Parathyroid adenoma (tissue), 2 donors: ENCODE data around the gene GOLGA6L22.
"Not testable (repeated sequence)": the region's sequence is repeated elsewhere in the genome, so short reads cannot be mapped to it uniquely, and the experiment has no call there.

Experiments used
- H2AFZ ChIP-seq: fragments of 300-600 bp; sonication (generic); one replicate; pipeline ENCODE4 v1.7.0; 2017; ENCODE audit warnings: antibody characterized with exemption, mild to moderate bottlenecking
- H3K27ac ChIP-seq: fragments of 300-600 bp; sonication (generic); one replicate; pipeline ENCODE4 v1.7.0; 2017
- H3K27me3 ChIP-seq: fragments of 300-600 bp; sonication (generic); one replicate; pipeline ENCODE4 v1.7.0; 2017; ENCODE audit warnings: low read length; ENCODE audit not compliant: control insufficient read depth, insufficient read depth
- H3K36me3 ChIP-seq: fragments of 300-600 bp; sonication (generic); one replicate; pipeline ENCODE4 v1.7.0; 2017; ENCODE audit warnings: low read length; ENCODE audit not compliant: control insufficient read depth, insufficient read depth
- H3K4me1 ChIP-seq: fragments of 300-600 bp; sonication (generic); one replicate; pipeline ENCODE4 v1.7.0; 2017; ENCODE audit warnings: control low read depth
- H3K4me2 ChIP-seq: fragments of 300-600 bp; sonication (generic); one replicate; pipeline ENCODE4 v1.7.0; 2017; ENCODE audit warnings: low read length
- H3K4me3 ChIP-seq: fragments of 300-600 bp; sonication (generic); one replicate; pipeline ENCODE4 v1.7.0; 2017; ENCODE audit warnings: low read depth, low read length
- H3K79me2 ChIP-seq: fragments of 300-600 bp; sonication (generic); one replicate; pipeline ENCODE4 v1.7.0; 2017; ENCODE audit warnings: control low read depth
- H3K9ac ChIP-seq: fragments of 300-600 bp; sonication (generic); one replicate; pipeline ENCODE4 v1.7.0; 2017; ENCODE audit warnings: mild to moderate bottlenecking
- H3K9me3 ChIP-seq: fragments of 300-600 bp; sonication (generic); one replicate; pipeline ENCODE4 v1.7.0; 2017; ENCODE audit warnings: low read length; ENCODE audit not compliant: control insufficient read depth
- donor health status: primary hyperparathyroidism.

GOLGA6L22 gene

DNA sequence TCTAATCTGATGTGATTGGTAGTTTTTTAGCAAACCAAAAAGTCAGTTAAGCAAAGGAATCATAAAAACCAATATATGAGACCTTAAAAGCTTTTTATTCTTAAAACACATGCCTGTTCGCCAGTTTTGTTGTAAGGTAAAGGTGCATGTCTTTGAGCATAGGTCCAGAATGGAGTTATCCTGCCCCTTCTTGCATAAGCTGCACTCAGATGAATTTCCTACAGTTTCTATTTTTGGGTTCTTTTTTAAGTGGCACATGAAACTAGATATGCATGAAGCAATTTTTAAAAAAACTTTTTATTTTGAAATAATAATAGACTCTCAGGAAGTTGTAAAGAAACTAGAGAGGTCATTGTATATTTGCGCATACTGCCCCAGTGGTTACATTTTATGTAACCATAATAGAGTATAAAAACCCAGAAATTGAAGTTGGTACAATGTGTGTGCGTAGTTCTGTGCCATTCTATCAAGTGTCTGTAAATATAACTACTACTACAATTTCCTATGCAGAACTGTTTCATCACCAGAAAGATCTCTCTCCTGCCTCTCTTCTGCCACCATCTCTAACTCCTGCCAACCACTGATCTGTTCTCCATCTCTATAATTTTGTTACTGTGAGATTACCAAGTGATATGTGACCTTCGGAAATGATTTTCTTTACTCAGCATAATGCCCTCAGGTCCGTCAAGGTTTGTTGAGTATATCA is 39.7 kb downstream of the GOLGA6L22 start:
- H3K27me3 ChIP-seq, H3K9me3 ChIP-seq, H3K4me3 ChIP-seq, H2AFZ ChIP-seq, H3K79me2 ChIP-seq, H3K27ac ChIP-seq, H3K9ac ChIP-seq, H3K36me3 ChIP-seq, H3K4me2 ChIP-seq, H3K4me1 ChIP-seq: not testable (repeated sequence)

GRCh38 chr15:22502272-22502671 is 43.6 kb downstream of the GOLGA6L22 start:
- H3K9me3 ChIP-seq, H2AFZ ChIP-seq, H3K4me3 ChIP-seq, H3K9ac ChIP-seq, H3K4me2 ChIP-seq, H3K27me3 ChIP-seq, H3K36me3 ChIP-seq, H3K79me2 ChIP-seq, H3K4me1 ChIP-seq, H3K27ac ChIP-seq: not testable (repeated sequence)

GRCh38 chr15:22506959-22507358 is 48.3 kb downstream of the GOLGA6L22 start:
- H3K4me2 ChIP-seq, H2AFZ ChIP-seq, H3K79me2 ChIP-seq, H3K27me3 ChIP-seq, H3K9me3 ChIP-seq, H3K27ac ChIP-seq, H3K36me3 ChIP-seq, H3K9ac ChIP-seq, H3K4me1 ChIP-seq, H3K4me3 ChIP-seq: not testable (repeated sequence)

- H3K27ac ChIP-seq, H3K9me3 ChIP-seq, H3K9ac ChIP-seq, H3K4me3 ChIP-seq, H3K4me2 ChIP-seq, H2AFZ ChIP-seq, H3K36me3 ChIP-seq, H3K79me2 ChIP-seq, H3K27me3 ChIP-seq, H3K4me1 ChIP-seq: not testable (repeated sequence)
These were observed 57.4 kb downstream of the GOLGA6L22 start for GRCh38 chr15:22516140-22516539.
